CMK (cell line): ENCODE measurements around the gene PGAP6.
"Not testable (repeated sequence)": the region's sequence is repeated elsewhere in the genome, so short reads cannot be mapped to it uniquely, and the experiment has no call there.

ENCODE experiments used
- DNase-seq: peaks from one replicate; pipeline ENCODE4 v3.0.0-alpha.2; 2010; ENCODE audit warnings: low read depth

PGAP6 gene

GRCh38 chr16:367333-367903 lies 14.4 kb downstream of the PGAP6 start:
- DNase-seq: no peak

DNA sequence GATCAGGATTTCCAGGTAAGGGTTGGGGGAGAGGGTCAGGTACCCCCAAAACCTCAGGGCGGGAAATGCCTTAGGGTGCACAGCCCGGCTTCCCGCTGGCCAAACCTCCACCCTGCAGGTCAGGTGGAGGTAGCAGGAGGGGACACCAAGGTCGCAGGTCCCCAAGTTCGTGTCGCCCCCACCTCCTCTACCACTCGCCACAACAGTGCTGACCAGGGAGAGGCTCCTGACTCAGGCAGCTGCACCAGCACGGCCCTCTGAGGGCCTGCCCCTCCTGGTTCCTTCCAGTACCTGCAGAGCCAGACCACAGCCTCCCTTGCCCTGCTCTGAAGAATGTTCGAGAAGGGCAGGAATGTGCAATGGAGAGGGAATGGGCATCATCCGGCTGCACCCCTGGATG lies 15.3 kb downstream of the PGAP6 start:
- DNase-seq: no peak

DNA sequence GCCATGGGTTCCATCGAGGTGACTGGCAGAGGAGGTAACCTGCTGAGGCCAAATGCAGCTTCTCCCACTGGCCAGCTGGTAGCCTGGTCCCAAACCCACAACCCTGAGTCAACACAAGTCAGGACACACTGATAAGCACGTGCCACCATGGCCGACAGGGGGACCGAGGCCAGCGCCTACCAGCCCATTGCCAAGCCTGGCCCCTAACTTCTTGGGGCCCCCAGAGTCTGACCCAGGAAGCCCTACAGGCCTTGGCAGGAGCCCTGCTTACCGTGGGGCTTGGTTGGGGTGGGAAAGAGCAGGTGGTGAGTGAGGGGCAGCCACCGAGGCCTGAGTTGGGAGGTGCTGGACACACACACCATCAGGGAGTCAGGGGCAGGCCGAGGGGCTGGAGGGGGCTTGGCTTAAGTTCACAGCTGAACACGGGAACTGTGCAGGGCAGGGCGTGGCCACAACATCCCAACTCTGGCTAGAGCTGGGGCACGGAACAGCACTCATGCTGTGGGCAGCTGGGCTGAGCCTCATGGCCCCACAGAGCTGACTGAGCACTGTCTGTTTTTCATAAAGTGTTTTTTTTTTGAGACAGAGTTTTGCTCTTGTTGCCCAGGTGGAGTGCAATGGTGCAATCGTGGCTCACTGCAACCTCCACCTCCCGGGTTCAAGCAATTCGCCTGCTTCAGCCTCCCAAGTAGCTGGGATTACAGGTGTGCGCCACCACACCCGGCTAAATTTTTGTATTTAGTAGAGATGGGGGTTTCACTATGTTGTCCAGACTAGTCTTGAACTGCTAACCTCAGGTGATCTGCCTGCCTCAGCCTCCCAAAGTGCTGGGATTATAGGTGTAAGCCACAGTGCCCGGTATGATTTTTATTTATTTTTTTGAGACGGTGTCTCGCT lies 16.9 kb downstream of the PGAP6 start:
- DNase-seq: no peak

- no peak for DNase-seq
Observed at GRCh38 chr16:363766-364490, 17.9 kb downstream of the PGAP6 start.

- no peak for DNase-seq
Observed at GRCh38 chr16:363110-363765, 18.5 kb downstream of the PGAP6 start.

- not testable (repeated sequence) for DNase-seq
Observed at GRCh38 chr16:362702-362999, 19.1 kb downstream of the PGAP6 start.

DNA sequence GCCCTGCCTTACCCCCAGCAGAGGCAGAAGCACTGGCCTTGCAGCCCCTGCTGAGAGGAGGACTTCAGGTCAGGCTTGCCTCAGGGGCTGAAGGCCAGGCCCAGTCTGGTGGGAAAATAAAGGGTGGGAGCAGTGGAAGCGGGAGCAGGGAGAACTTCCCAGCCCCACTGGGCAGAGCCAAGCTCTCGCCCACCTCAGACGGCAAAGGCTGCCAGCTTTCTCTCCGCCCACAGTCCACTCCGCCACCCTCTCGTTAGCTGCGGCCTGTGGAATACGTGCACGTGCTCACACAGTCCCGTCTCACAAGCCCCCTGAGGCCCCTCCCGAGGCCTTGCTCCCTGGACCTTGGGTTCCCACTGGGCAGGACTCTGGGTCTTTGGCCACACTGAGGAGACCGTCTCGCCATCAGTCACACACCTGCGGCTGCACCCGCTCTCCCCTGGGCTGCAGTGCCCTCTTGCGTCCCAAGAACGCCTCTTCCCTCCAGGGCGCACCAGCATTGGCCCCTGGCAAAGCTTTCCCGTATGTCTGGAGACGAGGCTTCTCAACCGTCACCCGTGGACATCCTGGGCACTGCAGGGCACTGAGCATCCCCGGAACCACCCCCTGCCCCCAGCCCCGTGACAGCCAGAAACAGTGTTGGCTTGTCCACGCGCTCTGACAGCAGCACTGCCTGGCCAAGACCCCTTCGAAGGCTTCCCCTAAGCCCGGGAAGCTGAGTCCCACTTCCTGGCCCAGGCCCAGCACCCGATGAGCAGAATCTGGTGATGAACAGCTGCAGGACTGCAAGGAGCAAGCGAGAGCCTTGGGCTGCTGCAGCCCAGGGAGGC lies 19.7 kb downstream of the PGAP6 start:
- DNase-seq: no peak

DNA sequence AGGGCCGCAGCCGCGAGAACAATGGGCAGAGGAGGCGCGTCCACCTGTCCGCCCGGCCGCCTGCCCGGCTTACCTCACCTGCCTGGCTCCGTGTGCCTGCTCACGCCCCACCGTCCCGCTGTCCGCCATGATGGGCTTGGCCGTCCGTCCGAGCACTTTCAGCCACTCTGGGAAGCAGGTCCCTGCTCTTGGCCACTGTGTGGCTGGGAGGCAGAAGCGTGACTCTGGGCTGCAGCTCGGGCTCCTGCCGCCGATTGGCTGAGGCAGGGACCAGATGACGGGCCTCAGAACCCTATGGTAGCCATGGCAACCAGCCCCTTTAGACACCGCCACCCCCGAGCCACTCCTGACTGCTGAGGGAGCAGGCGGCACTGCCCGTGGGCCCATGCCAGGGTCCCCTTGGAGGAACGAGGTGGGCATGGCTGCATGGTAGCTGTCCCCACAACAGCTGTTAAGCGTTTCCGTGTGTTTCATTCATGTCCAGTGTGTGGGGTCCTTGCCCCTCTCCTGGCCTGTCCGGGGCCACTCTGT lies 20.4 kb downstream of the PGAP6 start:
- no peak for DNase-seq

GRCh38 chr16:360698-361336 lies 21.0 kb downstream of the PGAP6 start:
- no peak for DNase-seq

- DNase-seq: no peak
Observed at GRCh38 chr16:359871-360697, 21.7 kb downstream of the PGAP6 start.

GRCh38 chr16:359067-359763 lies 22.6 kb downstream of the PGAP6 start:
- DNase-seq: no peak

DNA sequence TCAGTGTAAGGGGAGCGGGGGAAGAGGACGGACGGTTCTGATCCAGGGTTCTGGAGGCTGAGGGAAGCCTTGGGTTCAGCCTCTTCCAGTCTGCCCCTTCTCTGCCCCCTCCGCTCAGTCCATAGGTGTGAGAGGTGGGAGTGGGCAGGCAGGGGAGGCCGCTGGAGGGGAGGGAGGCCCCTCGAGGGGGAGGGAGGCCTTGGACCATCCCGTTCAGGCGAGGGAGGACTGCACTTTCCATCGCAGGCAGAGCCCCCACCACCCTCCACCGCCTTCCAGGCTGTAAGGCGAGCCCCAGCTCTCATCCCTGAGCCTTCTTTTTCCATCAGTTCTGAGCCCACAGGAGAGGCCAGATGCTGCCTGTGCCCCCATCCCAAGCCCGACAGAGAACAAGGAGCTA lies 25.0 kb downstream of the PGAP6 start:
- no peak for DNase-seq

DNA sequence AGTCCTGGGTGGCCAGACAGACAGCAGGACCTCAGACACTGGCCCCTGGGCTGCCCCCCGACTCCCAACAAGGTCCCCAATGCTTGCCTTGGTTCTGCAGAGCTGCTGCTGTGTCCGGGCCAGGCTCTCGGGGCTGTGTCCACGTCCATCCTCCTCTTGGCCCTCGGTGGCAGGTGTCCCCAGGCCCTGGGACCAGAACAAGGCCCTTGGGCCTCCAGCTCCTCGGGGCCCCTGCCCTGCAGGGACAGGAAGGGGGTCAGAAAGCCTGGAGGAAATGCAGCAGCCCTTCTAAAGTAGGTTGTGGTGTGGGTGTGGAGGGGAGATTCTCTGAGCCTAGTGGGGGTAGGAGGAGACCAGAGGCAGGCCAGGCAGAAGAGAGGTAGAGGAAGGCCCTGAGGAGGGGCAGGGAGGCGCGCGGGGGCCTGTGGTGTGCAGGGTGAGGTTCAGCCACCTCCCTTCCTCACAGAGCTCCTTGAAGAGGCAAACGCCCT lies 26.8 kb downstream of the PGAP6 start:
- DNase-seq: no peak

- no peak for DNase-seq
Observed at GRCh38 chr16:354291-354881, 27.4 kb downstream of the PGAP6 start.

- DNase-seq: no peak
Observed at GRCh38 chr16:353404-354290, 28.1 kb downstream of the PGAP6 start.

GRCh38 chr16:352547-353403 lies 29.0 kb downstream of the PGAP6 start, which contains the start of gene AXIN1:
TSS of gene AXIN1 (minus strand) at chr16:352723. CDS start at chr16:347025, 5,698 bp downstream.
- peak; percentile 82 for DNase-seq
